Astrocyte (in vitro differentiated cells and primary cell): Measurements from ENCODE around the gene MAGED2.

Experiments
- EZH2 ChIP-seq: IDR thresholded peaks from 2 replicates; pipeline ENCODE4 v1.6.1; 2012; ENCODE audit warnings: mild to moderate bottlenecking, low read length, inconsistent platforms; ENCODE audit not compliant: insufficient read depth
- TF ChIP-seq, protein P1 (sequence below): IDR thresholded peaks from 2 replicates; pipeline ENCODE4 v1.5.1; 2011; ENCODE audit warnings: low read depth, mild to moderate bottlenecking, inconsistent platforms, low read length, moderate library complexity; ENCODE audit not compliant: insufficient read depth

DNA sequence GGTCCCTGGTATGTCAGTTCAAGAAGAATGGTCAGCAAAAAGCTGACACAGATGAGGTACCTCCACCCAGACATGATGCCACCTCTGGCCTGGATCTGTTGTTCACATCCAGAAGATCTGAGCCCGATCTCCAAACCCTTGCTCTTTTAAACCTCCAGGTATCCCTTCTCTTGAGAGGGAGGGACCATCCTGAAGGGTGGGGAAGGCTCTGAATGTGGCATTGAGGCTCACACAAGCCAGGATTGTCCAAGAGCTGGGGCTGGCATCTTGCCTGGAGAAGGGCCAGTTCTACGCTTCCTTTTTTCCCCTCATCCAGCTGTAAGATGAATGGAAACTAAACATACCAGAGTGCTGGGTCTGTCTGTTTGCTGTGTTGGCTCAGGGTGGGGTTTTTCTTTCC is 9.4 kb upstream of the MAGED2 start, which contains the start of gene ITIH6:
- TF ChIP-seq, protein P1, sequence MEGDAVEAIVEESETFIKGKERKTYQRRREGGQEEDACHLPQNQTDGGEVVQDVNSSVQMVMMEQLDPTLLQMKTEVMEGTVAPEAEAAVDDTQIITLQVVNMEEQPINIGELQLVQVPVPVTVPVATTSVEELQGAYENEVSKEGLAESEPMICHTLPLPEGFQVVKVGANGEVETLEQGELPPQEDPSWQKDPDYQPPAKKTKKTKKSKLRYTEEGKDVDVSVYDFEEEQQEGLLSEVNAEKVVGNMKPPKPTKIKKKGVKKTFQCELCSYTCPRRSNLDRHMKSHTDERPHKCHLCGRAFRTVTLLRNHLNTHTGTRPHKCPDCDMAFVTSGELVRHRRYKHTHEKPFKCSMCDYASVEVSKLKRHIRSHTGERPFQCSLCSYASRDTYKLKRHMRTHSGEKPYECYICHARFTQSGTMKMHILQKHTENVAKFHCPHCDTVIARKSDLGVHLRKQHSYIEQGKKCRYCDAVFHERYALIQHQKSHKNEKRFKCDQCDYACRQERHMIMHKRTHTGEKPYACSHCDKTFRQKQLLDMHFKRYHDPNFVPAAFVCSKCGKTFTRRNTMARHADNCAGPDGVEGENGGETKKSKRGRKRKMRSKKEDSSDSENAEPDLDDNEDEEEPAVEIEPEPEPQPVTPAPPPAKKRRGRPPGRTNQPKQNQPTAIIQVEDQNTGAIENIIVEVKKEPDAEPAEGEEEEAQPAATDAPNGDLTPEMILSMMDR, result no peak
- no peak for TF ChIP-seq EZH2
